Ishikawa (cell line): ENCODE results near the gene ZBTB20.

Experiments
- CEBPB ChIP-seq: IDR thresholded peaks from 2 replicates; pipeline ENCODE4 v1.6.1; 2012
- CREB1 ChIP-seq: IDR thresholded peaks from 2 replicates; pipeline ENCODE4 v1.6.1; 2012; ENCODE audit warnings: low read depth
- EGR1 ChIP-seq: IDR thresholded peaks from 2 replicates; pipeline ENCODE4 v1.6.1; 2012
- EP300 ChIP-seq: IDR thresholded peaks from 2 replicates; pipeline ENCODE4 v1.6.1; 2012; ENCODE audit warnings: borderline replicate concordance
- FOXM1 ChIP-seq: IDR thresholded peaks from 2 replicates; pipeline ENCODE4 v1.6.1; 2012; ENCODE audit warnings: low read depth, borderline replicate concordance
- MAX ChIP-seq: IDR thresholded peaks from 2 replicates; pipeline ENCODE4 v1.6.1; 2012
- NFIC ChIP-seq: IDR thresholded peaks from 2 replicates; pipeline ENCODE4 v1.6.1; 2012
- RAD21 ChIP-seq: IDR thresholded peaks from 2 replicates; pipeline ENCODE4 v1.6.1; 2012; ENCODE audit warnings: low read depth
- REST ChIP-seq: IDR thresholded peaks from 2 replicates; pipeline ENCODE4 v1.6.1; 2012; ENCODE audit warnings: low read depth, mild to moderate bottlenecking
- TAF1 ChIP-seq: IDR thresholded peaks from 2 replicates; pipeline ENCODE4 v1.6.1; 2012; ENCODE audit warnings: low read depth, mild to moderate bottlenecking
- TCF12 ChIP-seq: IDR thresholded peaks from 2 replicates; pipeline ENCODE4 v1.6.1; 2012; ENCODE audit warnings: low read depth
- USF1 ChIP-seq: IDR thresholded peaks from 2 replicates; pipeline ENCODE4 v1.6.1; 2012
- YY1 ChIP-seq: IDR thresholded peaks from 2 replicates; pipeline ENCODE4 v1.6.1; 2012; ENCODE audit warnings: low read depth
- ZBTB7A ChIP-seq: IDR thresholded peaks from 2 replicates; pipeline ENCODE4 v1.6.1; 2012; ENCODE audit warnings: low read depth

ZBTB20 gene

GRCh38 chr3:114502204-114502603 is 644.9 kb downstream of the ZBTB20 start:
- no peak for TF ChIP-seq FOXM1
- no peak for TF ChIP-seq CREB1
- no peak for TF ChIP-seq ZBTB7A
- no peak for TF ChIP-seq REST
- TF ChIP-seq YY1 = no peak
- no peak for TF ChIP-seq NFIC

GRCh38 chr3:114499976-114500375 is 647.1 kb downstream of the ZBTB20 start:
- TF ChIP-seq REST (no peak), EGR1 (no peak), CREB1 (no peak), CEBPB (no peak), TCF12 (no peak), MAX (no peak), TAF1 (no peak), YY1 (no peak), FOXM1 (no peak)

GRCh38 chr3:114498539-114499370 is 648.3 kb downstream of the ZBTB20 start:
- TF ChIP-seq TAF1 (no peak), CEBPB (no peak), NFIC (no peak), ZBTB7A (no peak), EGR1 (no peak), USF1 (no peak), EP300 (no peak), CREB1 (0 out of 2 replicates have a peak, but pooled peaks have one; percentile 17)

- TF ChIP-seq CEBPB = peak; percentile 85
- no peak for TF ChIP-seq TCF12
Observed at GRCh38 chr3:114496874-114497273, 650.2 kb downstream of the ZBTB20 start.

- TF ChIP-seq REST = no peak
- TF ChIP-seq NFIC = no peak
- no peak for TF ChIP-seq EP300
- TF ChIP-seq ZBTB7A = no peak
- no peak for TF ChIP-seq MAX
- no peak for TF ChIP-seq YY1
- TF ChIP-seq EGR1 = no peak
Observed at GRCh38 chr3:114496466-114496865, 650.6 kb downstream of the ZBTB20 start.

GRCh38 chr3:114496021-114496434 is 651.1 kb downstream of the ZBTB20 start:
- TF ChIP-seq FOXM1 (no peak), CEBPB (no peak), RAD21 (no peak), EP300 (no peak), ZBTB7A (no peak), REST (no peak)
